HepG2 (cell line): Measurements from ENCODE around the gene FBXO9. TPM values are rescaled to one million over a fixed set of nuclear protein-coding genes. Genes with fewer than 3 reads are reported as not detected.

Experiments
- ARID5B ChIP-seq: IDR thresholded peaks from 2 replicates; pipeline ENCODE4 v1.4.0; 2020; ENCODE audit warnings: mild to moderate bottlenecking, missing genetic modification reagents
- CREB1 ChIP-seq, 2 experiments: fragments of 450-650 bp in 1 of 2; IDR thresholded peaks; 2 replicates each; pipeline ENCODE4 v1.6.1; 2016 to 2017; ENCODE audit warnings: control low read depth in 1 of 2, mild to moderate bottlenecking in 1 of 2, missing compliant biosample characterization in 1 of 2, missing genetic modification characterization in 1 of 2
- DNMT3B ChIP-seq: conservative IDR thresholded peaks from 2 replicates; pipeline ENCODE4 v1.6.1; 2016; ENCODE audit warnings: missing biosample characterization, control low read depth
- HES4 ChIP-seq: sonication (generic); formaldehyde crosslinking; IDR thresholded peaks from 2 replicates; pipeline ENCODE4 v1.9.0; 2021; ENCODE audit warnings: mild to moderate bottlenecking, missing genetic modification reagents, borderline replicate concordance
- MED13 ChIP-seq: sonication (generic); formaldehyde crosslinking; IDR thresholded peaks from 2 replicates; pipeline ENCODE4 v1.5.0; 2020; ENCODE audit warnings: missing genetic modification reagents
- PATZ1 ChIP-seq: sonication (generic); formaldehyde crosslinking; IDR thresholded peaks from 2 replicates; pipeline ENCODE4 v1.4.0; 2020; ENCODE audit warnings: missing genetic modification reagents
- SRF ChIP-seq: IDR thresholded peaks from 2 replicates; pipeline ENCODE4 v1.6.1; 2011; ENCODE audit warnings: mild to moderate bottlenecking, low read depth, low read length, moderate library complexity
- ZBTB42 ChIP-seq: sonication (generic); formaldehyde crosslinking; IDR thresholded peaks from 2 replicates; pipeline ENCODE4 v1.5.0; 2020; ENCODE audit warnings: mild to moderate bottlenecking, missing genetic modification reagents
- ZFP1 ChIP-seq: IDR thresholded peaks from 2 replicates; pipeline ENCODE4 v1.6.1; 2016
- ZNF549 ChIP-seq: sonication (generic); formaldehyde crosslinking; IDR thresholded peaks from 2 replicates; pipeline ENCODE4 v1.5.0; 2020; ENCODE audit warnings: missing genetic modification reagents
- ZNF574 ChIP-seq: sonication (generic); formaldehyde crosslinking; IDR thresholded peaks from 2 replicates; pipeline ENCODE4 v1.4.0; 2020; ENCODE audit warnings: missing genetic modification reagents
- ZNF740 ChIP-seq: sonication (generic); formaldehyde crosslinking; IDR thresholded peaks from 2 replicates; pipeline ENCODE4 v1.4.0; 2020; ENCODE audit warnings: missing genetic modification reagents
- polyA plus RNA-seq, 8 experiments: library from polyadenylated mRNA; depleted of rRNA in 3 of 8; stranded (reverse) in 7 of 8; unstranded in 1 of 8; fragments of >200 nt; fragmentation: Illumina TruSeq in 4 of 8; extraction: Trizol in 4 of 8; gene quantifications; 2 replicates each; pipeline versions ENCODE4 v1.2.1 to v1.2.3, GENCODE V29; 2011 to 2016; ENCODE audit warnings: low read depth in 4 of 8, missing spikeins in 1 of 8, mixed read lengths in 1 of 8; ENCODE audit not compliant: insufficient read depth in 1 of 8
- total RNA-seq, 5 experiments: library from RNA; depleted of rRNA; stranded (reverse); fragments of >200 nt; fragmentation: Illumina TruSeq; extraction: Trizol; gene quantifications; 2 replicates each; pipeline ENCODE4 v1.2.3, GENCODE V29; 2016; ENCODE audit warnings: low read depth in 1 of 5

Gene FBXO9
- total and polyA plus RNA-seq, 2 of the 13 experiments (the other 11 are each of a cell fraction or from before 2014, with no cell fraction given): 64.3 to 98.4 TPM

GRCh38 chr6:53134601-53135235, 69.5 kb downstream of the FBXO9 start (continued):
- TF ChIP-seq ZNF574 (CRISPR knock-in tag) (peak; percentile 83), CREB1 (IDR thresholded peaks at IDR 0.05) (no peak), CREB1 (CRISPR knock-in tag; IDR thresholded peaks at IDR 0.05) (peak; percentile 71; the same call in 1 of the 2 replicates), ZNF740 (CRISPR knock-in tag) (0 out of 2 replicates have a peak, but pooled peaks have one; percentile 32), ARID5B (peak; percentile 99), ZFP1 (CRISPR knock-in tag) (peak; percentile 95), HES4 (CRISPR knock-in tag) (no peak), DNMT3B (CRISPR knock-in tag) (peak; percentile 81), ZBTB42 (CRISPR knock-in tag) (no peak), PATZ1 (CRISPR knock-in tag) (peak; percentile 88), MED13 (CRISPR knock-in tag) (peak; percentile 89), ZNF549 (CRISPR knock-in tag) (no peak), SRF (no peak)
